Measurements from ENCODE around the gene DENND10.

- TF ChIP-seq CTCF (conservative IDR thresholded peaks at IDR 0.05), result no peak
- no peak for TF ChIP-seq ZFX (IDR thresholded peaks at IDR 0.05)
Measured at GRCh38 chr10:119136084-119136483, 32.2 kb downstream of the DENND10 start.

Data from C4-2B (cell line).